B cell (primary cell): Measurements from ENCODE around the gene RNF187. TPM values are rescaled to one million over a fixed set of nuclear protein-coding genes. Genes with fewer than 3 reads are reported as not detected.
A peak's percentile ranks its signal among the peaks of the same experiment; 100 is the strongest.

Experiments
- ATAC-seq: fragments of 200-7000 bp; cut with Tn5 transposase; one replicate; pipeline ENCODE4 v1.10.0; 2021; ENCODE audit warnings: low read depth, mild to moderate bottlenecking, moderate number of reproducible peaks, moderate library complexity
- CTCF ChIA-PET: fragments of 350-600 bp; sonication (Branson Sonifier 250); formaldehyde crosslinking; loops from one replicate; lab custom pipeline; 2021; ENCODE audit warnings: antibody characterized with exemption, inconsistent platforms; lab: Charles Lee
- POLR2A ChIA-PET: fragments of 350-600 bp; sonication (Branson Sonifier 250); formaldehyde crosslinking; loops from one replicate; lab custom pipeline; 2021; ENCODE audit warnings: antibody characterized with exemption; lab: Charles Lee
- DNase-seq: peaks from one replicate; pipeline ENCODE4 v3.0.0; 2013
- H2AFZ ChIP-seq: 2 replicates; pipeline ENCODE4 v1.6.1; 2012; ENCODE audit warnings: mild to moderate bottlenecking, low read depth, low read length; ENCODE audit not compliant: insufficient read depth, poor library complexity, severe bottlenecking
- H3K27ac ChIP-seq, 2 donors: 1 replicate in 1 of 2; 2 replicates in 1 of 2; pipeline ENCODE4 v1.5.1; 2012 to 2013; ENCODE audit warnings: low read length in 2 of 2, mild to moderate bottlenecking in 2 of 2, moderate library complexity in 1 of 2
- H3K27me3 ChIP-seq, 4 experiments: fragments of 200-600 bp in 1 of 4; sonication (generic) in 1 of 4; replicated peaks in 1 of 4; 1 replicate in 2 of 4; 2 replicates in 2 of 4; pipeline versions ENCODE4 v1.6.1 to v1.7.0; 2013 to 2016; ENCODE audit warnings: low read length in 3 of 4, mild to moderate bottlenecking in 2 of 4, mixed read lengths in 1 of 4, moderate library complexity in 1 of 4; ENCODE audit not compliant: insufficient read depth in 4 of 4, control insufficient read depth in 3 of 4; ENCODE audit errors: control extremely low read depth in 1 of 4
- H3K36me3 ChIP-seq, 2 experiments: replicated peaks in 1 of 2; 1 replicate in 1 of 2; 2 replicates in 1 of 2; pipeline versions ENCODE4 v1.6.1 to v1.7.1; 2013; ENCODE audit warnings: low read length in 1 of 2; ENCODE audit not compliant: insufficient read depth in 2 of 2, control insufficient read depth in 1 of 2; ENCODE audit errors: control extremely low read depth in 1 of 2, extremely low read depth in 1 of 2
- H3K4me1 ChIP-seq, 2 donors: fragments of 200-600 bp in 1 of 2; sonication (generic) in 1 of 2; 1 replicate in 1 of 2; 2 replicates in 1 of 2; pipeline versions ENCODE4 v1.5.1 to v1.6.1; 2013 to 2017; ENCODE audit warnings: low read length in 2 of 2; ENCODE audit not compliant: control insufficient read depth in 2 of 2, insufficient read depth in 2 of 2
- H3K4me2 ChIP-seq: replicated peaks from 2 replicates; pipeline ENCODE3; 2012; ENCODE audit warnings: mild to moderate bottlenecking, low read depth, low read length; ENCODE audit not compliant: poor library complexity, severe bottlenecking
- H3K4me3 ChIP-seq, 5 experiments: fragments of 200-600 bp in 1 of 5; sonication (generic) in 1 of 5; 1 replicate in 3 of 5; 2 replicates in 2 of 5; pipeline versions ENCODE4 v1.5.1 to v1.7.0; 2011 to 2016; ENCODE audit warnings: low read length in 4 of 5, mild to moderate bottlenecking in 4 of 5, low read depth in 2 of 5, control low read depth in 1 of 5, moderate library complexity in 1 of 5; ENCODE audit not compliant: insufficient read depth in 1 of 5; ENCODE audit errors: control extremely low read depth in 1 of 5, extremely low read depth in 1 of 5
- H3K79me2 ChIP-seq: fragments of 200-600 bp; sonication (generic); one replicate; pipeline ENCODE4 v1.6.0; 2016; ENCODE audit warnings: low read length; ENCODE audit not compliant: control insufficient read depth, insufficient read depth
- H3K9ac ChIP-seq: fragments of 200-600 bp; sonication (generic); 2 replicates; pipeline ENCODE4 v1.6.1; 2017; ENCODE audit warnings: mild to moderate bottlenecking, low read length, moderate library complexity
- H3K9me3 ChIP-seq, 3 donors: one replicate each; pipeline versions ENCODE4 v1.6.1 to v1.7.1; 2013; ENCODE audit warnings: low read length in 2 of 3; ENCODE audit not compliant: control insufficient read depth in 2 of 3, insufficient read depth in 1 of 3; ENCODE audit errors: control extremely low read depth in 1 of 3
- H4K20me1 ChIP-seq: 2 replicates; pipeline ENCODE4 v1.6.0; 2012; ENCODE audit warnings: mild to moderate bottlenecking, low read length; ENCODE audit not compliant: insufficient read depth, control insufficient read depth, poor library complexity, severe bottlenecking
- H3K27ac Mint-ChIP-seq: one replicate; pipeline ENCODE4 v1.8.0; 2021; ENCODE audit warnings: mixed read lengths
- H3K27me3 Mint-ChIP-seq: one replicate; pipeline ENCODE4 v1.8.0; 2021; ENCODE audit warnings: mixed read lengths
- H3K4me1 Mint-ChIP-seq: one replicate; pipeline ENCODE4 v1.8.0; 2021; ENCODE audit warnings: mixed read lengths
- H3K4me3 Mint-ChIP-seq: one replicate; pipeline ENCODE4 v1.8.0; 2021; ENCODE audit warnings: mixed read lengths
- H3K9me3 Mint-ChIP-seq: one replicate; pipeline ENCODE4 v1.8.0; 2022; ENCODE audit warnings: mixed read lengths; ENCODE audit not compliant: insufficient read depth
- EZH2 ChIP-seq: IDR thresholded peaks from 2 replicates; pipeline ENCODE4 v1.6.1; 2012; ENCODE audit warnings: borderline replicate concordance, low read depth, mild to moderate bottlenecking, moderate library complexity, low read length; ENCODE audit not compliant: insufficient read depth, poor library complexity, severe bottlenecking
- WGBS: methylation state at CpG from one replicate; pipeline ENCODE4 v1.1.5; 2013; ENCODE audit warnings: missing lambda C conversion rate; ENCODE audit not compliant: insufficient coverage; 5-methylcytosine and 5-hydroxymethylcytosine counted together
- intact Hi-C: fragments of 100-400 bp; cut with micrococcal nuclease; formaldehyde crosslinking; loops from one replicate; pipeline ENCODE4 v1.10.0; 2022
- polyA plus RNA-seq: library from polyadenylated mRNA; depleted of rRNA; stranded (reverse); fragments of >200 nt; gene quantifications from 2 replicates; pipeline ENCODE4 v1.2.3, GENCODE V29; 2012
- total RNA-seq, 2 donors: library from RNA; stranded (reverse); fragments of 120-200 nt in 1 of 2; gene quantifications; 1 replicate in 1 of 2; 2 replicates in 1 of 2; pipeline versions ENCODE4 v1.2.3 to v1.2.4, GENCODE V29; 2013 to 2022
- TF ChIP-seq, protein P1 (sequence below): fragments of 200-600 bp; IDR thresholded peaks from one replicate; pipeline ENCODE4 v1.8.0; 2022; ENCODE audit warnings: antibody characterized with exemption, mild to moderate bottlenecking

The RNF187 gene
- total and polyA plus RNA-seq, 2 donors (not counting 1 experiment from before 2014, with no cell fraction given) = 25.5 to 67.3 TPM

DNA sequence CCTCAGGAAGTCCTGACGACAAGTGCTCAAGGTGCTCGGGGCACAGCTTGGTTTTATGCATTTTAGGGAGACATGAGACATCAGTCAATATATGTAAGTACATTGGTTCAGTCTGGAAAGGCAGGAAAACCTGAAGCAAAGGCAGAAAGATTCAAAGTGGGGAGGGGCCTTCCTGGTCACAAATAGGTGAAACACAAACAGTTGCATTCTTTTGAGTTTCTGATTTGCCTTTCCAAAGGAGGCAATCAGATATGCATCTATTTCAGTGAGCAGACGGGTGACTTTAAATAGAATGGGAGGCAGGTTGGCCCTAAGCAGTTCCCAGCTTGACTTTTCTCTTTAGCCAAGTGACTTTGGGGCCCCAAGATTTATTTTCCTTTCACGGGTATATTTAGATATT, 8.9 kb upstream of the RNF187 start:
- intact Hi-C loops = no loop called here
- peak overlapping the region; percentile 65 for H2AFZ ChIP-seq
- 8% methylated on average over 2 of the region's 4 CpGs for WGBS
- Mint-ChIP-seq H3K4me3 (no peak overlapping the region), H3K27me3 (peaks cover 7% of the 10 kb centered on the region), H3K4me1 (peaks cover 13% of the 10 kb centered on the region), H3K27ac (no peak overlapping the region), H3K9me3 (no peaks in the 10 kb centered on the region)
- H3K4me2 ChIP-seq = no peak overlapping the region
- DNase-seq (no peak), ATAC-seq (no peak)
- H3K9ac ChIP-seq = no peak overlapping the region
- POLR2A ChIA-PET = no interaction called here
- H3K4me3 ChIP-seq = no peak overlapping the region
- H4K20me1 ChIP-seq = no peaks in the 10 kb centered on the region
- peaks cover 8 to 10% of the 10 kb centered on the region in 2 donors for H3K4me1 ChIP-seq
- no peaks in the 10 kb centered on the region for H3K79me2 ChIP-seq
- H3K9me3 ChIP-seq = peaks cover 0 to 14% (median 0%) of the 10 kb centered on the region in 3 donors
- no peak overlapping the region for H3K27ac ChIP-seq
- no peaks in the 10 kb centered on the region for H3K36me3 ChIP-seq
- TF ChIP-seq, protein P1, sequence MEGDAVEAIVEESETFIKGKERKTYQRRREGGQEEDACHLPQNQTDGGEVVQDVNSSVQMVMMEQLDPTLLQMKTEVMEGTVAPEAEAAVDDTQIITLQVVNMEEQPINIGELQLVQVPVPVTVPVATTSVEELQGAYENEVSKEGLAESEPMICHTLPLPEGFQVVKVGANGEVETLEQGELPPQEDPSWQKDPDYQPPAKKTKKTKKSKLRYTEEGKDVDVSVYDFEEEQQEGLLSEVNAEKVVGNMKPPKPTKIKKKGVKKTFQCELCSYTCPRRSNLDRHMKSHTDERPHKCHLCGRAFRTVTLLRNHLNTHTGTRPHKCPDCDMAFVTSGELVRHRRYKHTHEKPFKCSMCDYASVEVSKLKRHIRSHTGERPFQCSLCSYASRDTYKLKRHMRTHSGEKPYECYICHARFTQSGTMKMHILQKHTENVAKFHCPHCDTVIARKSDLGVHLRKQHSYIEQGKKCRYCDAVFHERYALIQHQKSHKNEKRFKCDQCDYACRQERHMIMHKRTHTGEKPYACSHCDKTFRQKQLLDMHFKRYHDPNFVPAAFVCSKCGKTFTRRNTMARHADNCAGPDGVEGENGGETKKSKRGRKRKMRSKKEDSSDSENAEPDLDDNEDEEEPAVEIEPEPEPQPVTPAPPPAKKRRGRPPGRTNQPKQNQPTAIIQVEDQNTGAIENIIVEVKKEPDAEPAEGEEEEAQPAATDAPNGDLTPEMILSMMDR = no peak
- TF ChIP-seq EZH2 = no peak
- CTCF ChIA-PET = interaction anchor here (1.3 to 1.4 kb wide), 2 partner anchors 22 to 23 kb away, joined by 4 to 6 read pairs; no protein-coding TSS in a partner anchor
- H3K27me3 ChIP-seq = peaks cover 0 to 3% (median 0%) of the 10 kb centered on the region in 4 experiments

DNA sequence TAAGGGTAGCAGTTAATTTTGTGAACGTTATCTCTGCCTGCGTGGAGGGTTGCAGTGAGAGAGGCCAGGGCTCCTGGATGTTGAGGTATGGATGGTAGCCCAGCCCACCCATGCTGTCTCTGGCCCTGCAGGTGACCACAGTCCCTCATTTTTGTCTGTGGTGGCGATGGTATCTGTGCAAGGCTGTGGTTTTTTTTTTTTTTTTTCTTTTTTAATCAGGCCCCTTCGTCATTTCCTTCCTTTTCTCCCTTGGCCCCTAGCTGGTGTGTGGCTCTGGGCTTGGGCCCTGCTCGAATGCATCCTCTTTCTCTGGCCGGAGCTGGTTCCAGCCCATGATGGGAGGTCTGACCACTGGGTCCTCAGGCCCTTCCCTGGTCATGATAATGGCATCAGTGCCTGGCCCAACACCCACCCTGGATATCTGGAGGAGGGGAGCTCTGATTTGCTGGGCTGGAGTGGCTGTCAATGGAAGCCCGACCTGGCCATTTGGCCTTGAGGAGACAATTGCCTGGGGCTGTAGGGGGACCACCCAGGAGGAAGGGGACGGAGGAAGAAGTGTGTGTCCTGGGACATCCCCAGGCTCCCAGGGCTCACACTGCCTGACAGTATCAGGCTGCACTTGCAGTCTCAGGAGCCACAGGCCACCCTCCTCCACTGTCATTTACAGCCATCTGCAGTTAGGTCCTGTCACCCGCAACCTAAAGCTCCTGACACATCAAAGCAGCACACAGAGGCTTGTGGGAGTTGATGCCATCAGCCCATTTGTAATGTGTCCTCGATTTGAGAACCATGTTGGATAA, 8.1 kb upstream of the RNF187 start:
- TF ChIP-seq, protein P1 = no peak
- TF ChIP-seq EZH2 = no peak
- Histone ChIP-seq H3K79me2 (no peaks in the 10 kb centered on the region), H3K36me3 (no peaks in the 10 kb centered on the region), H3K4me3 (no peak overlapping the region), H3K4me1 (peaks cover 8 to 10% of the 10 kb centered on the region in 2 donors), H3K4me2 (peak overlapping the region; percentile 46), H3K27ac (no peak overlapping the region), H2AFZ (peak overlapping the region; percentile 65), H3K9ac (peak overlapping the region; percentile 7), H3K9me3 (peaks cover 0 to 10% (median 0%) of the 10 kb centered on the region in 3 donors), H4K20me1 (no peaks in the 10 kb centered on the region), H3K27me3 (no peaks in the 10 kb centered on the region)
- H3K27ac Mint-ChIP-seq = no peak overlapping the region
- H3K27me3 Mint-ChIP-seq = no peaks in the 10 kb centered on the region
- intact Hi-C loops = no loop called here
- peaks cover 13% of the 10 kb centered on the region for H3K4me1 Mint-ChIP-seq
- peak; percentile 10 for ATAC-seq
- POLR2A ChIA-PET = no interaction called here
- CTCF ChIA-PET = interaction anchor here (1.3 to 1.4 kb wide), 2 partner anchors 21 to 22 kb away, joined by 4 to 6 read pairs; no protein-coding TSS in a partner anchor
- no peaks in the 10 kb centered on the region for H3K9me3 Mint-ChIP-seq
- no peak for DNase-seq
- H3K4me3 Mint-ChIP-seq = no peak overlapping the region
- WGBS = 35% methylated on average over 7 of the region's 10 CpGs
